HEK293 (cell line): ENCODE results near the gene OTOF.

Source experiments
- TCF7L2 ChIP-seq: IDR thresholded peaks from 2 replicates; pipeline ENCODE4 v1.6.1; 2011; ENCODE audit warnings: low read depth, mild to moderate bottlenecking, inconsistent platforms, low read length, moderate library complexity, borderline replicate concordance
- ZNF549 ChIP-seq: fragments of 450-650 bp; IDR thresholded peaks from 2 replicates; pipeline ENCODE4 v1.5.1; 2018; ENCODE audit warnings: missing biosample characterization, missing genetic modification characterization, mild to moderate bottlenecking, inconsistent platforms, moderate library complexity
- ZXDB ChIP-seq: fragments of 450-650 bp; formaldehyde crosslinking; IDR thresholded peaks from 2 replicates; pipeline ENCODE4 v1.5.1; 2016; ENCODE audit warnings: missing biosample characterization, missing genetic modification characterization
- TF ChIP-seq, protein P1 (sequence below): fragments of 450-650 bp; formaldehyde crosslinking; IDR thresholded peaks from 2 replicates; pipeline ENCODE4 v1.5.1; 2016; ENCODE audit warnings: missing biosample characterization, missing genetic modification characterization
- TF ChIP-seq, protein P2 (sequence below): fragments of 450-650 bp; formaldehyde crosslinking; IDR thresholded peaks from 2 replicates; pipeline ENCODE4 v1.5.1; 2016; ENCODE audit warnings: missing biosample characterization, missing genetic modification characterization
- TF ChIP-seq, protein P3 (sequence below): fragments of 450-650 bp; formaldehyde crosslinking; IDR thresholded peaks from 2 replicates; pipeline ENCODE4 v1.5.1; 2016; ENCODE audit warnings: missing biosample characterization, missing genetic modification characterization

DNA sequence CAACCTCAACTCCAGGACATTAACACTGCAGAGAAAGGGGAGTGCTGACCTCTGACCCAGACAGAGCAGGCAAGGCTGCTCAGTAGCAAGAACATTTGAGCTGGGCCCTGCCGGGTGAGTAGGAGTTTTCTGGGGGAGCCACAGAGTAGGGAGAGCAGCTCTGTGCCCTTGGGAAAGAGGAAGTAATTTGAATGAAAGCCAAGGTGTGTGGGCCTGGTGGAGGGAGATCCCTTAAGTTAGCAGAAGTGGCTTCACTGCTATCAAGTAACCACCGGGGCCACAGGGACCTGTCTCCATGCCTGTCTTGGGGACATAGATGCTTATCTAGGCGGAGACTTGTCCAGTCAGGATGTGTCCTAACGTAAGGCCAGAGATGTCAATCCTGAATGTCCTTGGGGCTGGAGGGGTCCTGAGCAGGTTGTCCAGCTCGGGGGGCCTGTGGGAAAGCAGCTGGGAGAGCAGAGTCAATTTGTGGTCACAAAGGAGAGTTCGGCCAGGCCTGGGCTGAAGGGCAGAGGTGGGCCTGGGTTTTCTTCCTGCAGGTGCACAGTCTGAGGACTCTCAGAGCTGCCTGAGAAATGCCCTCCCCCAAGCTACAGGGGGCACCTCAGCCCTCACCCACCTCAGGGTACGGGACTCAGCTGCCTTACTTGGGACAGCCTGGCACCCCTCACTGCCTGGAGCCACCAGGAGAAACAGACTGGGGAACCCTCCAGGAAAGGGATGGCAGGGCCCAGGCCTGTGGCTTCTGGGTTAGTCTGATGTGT lies 15.0 kb upstream of the OTOF start:
- TF ChIP-seq, protein P1, sequence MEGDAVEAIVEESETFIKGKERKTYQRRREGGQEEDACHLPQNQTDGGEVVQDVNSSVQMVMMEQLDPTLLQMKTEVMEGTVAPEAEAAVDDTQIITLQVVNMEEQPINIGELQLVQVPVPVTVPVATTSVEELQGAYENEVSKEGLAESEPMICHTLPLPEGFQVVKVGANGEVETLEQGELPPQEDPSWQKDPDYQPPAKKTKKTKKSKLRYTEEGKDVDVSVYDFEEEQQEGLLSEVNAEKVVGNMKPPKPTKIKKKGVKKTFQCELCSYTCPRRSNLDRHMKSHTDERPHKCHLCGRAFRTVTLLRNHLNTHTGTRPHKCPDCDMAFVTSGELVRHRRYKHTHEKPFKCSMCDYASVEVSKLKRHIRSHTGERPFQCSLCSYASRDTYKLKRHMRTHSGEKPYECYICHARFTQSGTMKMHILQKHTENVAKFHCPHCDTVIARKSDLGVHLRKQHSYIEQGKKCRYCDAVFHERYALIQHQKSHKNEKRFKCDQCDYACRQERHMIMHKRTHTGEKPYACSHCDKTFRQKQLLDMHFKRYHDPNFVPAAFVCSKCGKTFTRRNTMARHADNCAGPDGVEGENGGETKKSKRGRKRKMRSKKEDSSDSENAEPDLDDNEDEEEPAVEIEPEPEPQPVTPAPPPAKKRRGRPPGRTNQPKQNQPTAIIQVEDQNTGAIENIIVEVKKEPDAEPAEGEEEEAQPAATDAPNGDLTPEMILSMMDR (tag by site-specific recombination) = no peak
- TF ChIP-seq, protein P2, sequence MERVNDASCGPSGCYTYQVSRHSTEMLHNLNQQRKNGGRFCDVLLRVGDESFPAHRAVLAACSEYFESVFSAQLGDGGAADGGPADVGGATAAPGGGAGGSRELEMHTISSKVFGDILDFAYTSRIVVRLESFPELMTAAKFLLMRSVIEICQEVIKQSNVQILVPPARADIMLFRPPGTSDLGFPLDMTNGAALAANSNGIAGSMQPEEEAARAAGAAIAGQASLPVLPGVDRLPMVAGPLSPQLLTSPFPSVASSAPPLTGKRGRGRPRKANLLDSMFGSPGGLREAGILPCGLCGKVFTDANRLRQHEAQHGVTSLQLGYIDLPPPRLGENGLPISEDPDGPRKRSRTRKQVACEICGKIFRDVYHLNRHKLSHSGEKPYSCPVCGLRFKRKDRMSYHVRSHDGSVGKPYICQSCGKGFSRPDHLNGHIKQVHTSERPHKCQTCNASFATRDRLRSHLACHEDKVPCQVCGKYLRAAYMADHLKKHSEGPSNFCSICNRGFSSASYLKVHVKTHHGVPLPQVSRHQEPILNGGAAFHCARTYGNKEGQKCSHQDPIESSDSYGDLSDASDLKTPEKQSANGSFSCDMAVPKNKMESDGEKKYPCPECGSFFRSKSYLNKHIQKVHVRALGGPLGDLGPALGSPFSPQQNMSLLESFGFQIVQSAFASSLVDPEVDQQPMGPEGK (tag by site-specific recombination) = no peak
- no peak for TF ChIP-seq ZXDB (tag by site-specific recombination)
- TF ChIP-seq, protein P3, sequence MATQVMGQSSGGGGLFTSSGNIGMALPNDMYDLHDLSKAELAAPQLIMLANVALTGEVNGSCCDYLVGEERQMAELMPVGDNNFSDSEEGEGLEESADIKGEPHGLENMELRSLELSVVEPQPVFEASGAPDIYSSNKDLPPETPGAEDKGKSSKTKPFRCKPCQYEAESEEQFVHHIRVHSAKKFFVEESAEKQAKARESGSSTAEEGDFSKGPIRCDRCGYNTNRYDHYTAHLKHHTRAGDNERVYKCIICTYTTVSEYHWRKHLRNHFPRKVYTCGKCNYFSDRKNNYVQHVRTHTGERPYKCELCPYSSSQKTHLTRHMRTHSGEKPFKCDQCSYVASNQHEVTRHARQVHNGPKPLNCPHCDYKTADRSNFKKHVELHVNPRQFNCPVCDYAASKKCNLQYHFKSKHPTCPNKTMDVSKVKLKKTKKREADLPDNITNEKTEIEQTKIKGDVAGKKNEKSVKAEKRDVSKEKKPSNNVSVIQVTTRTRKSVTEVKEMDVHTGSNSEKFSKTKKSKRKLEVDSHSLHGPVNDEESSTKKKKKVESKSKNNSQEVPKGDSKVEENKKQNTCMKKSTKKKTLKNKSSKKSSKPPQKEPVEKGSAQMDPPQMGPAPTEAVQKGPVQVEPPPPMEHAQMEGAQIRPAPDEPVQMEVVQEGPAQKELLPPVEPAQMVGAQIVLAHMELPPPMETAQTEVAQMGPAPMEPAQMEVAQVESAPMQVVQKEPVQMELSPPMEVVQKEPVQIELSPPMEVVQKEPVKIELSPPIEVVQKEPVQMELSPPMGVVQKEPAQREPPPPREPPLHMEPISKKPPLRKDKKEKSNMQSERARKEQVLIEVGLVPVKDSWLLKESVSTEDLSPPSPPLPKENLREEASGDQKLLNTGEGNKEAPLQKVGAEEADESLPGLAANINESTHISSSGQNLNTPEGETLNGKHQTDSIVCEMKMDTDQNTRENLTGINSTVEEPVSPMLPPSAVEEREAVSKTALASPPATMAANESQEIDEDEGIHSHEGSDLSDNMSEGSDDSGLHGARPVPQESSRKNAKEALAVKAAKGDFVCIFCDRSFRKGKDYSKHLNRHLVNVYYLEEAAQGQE (tag by site-specific recombination) = no peak
- TF ChIP-seq ZNF549 (tag by site-specific recombination) = no peak
- TF ChIP-seq TCF7L2 = no peak
